EH (cell line): ENCODE data around the gene GNG12.
"Not testable (repeated sequence)": the region's sequence is repeated elsewhere in the genome, so short reads cannot be mapped to it uniquely, and the experiment has no call there.

ENCODE experiments used
- DNase-seq: peaks from one replicate; pipeline ENCODE4 v3.0.0-alpha.2; 2015; ENCODE audit warnings: low read depth

GNG12 gene

GRCh38 chr1:67733681-67734322, 99.5 kb downstream of the GNG12 start:
- no peak for DNase-seq

- peak; percentile 85 for DNase-seq
Observed at GRCh38 chr1:67732750-67733151, 100.5 kb downstream of the GNG12 start.

- no peak for DNase-seq
Observed at GRCh38 chr1:67731322-67731721, 101.9 kb downstream of the GNG12 start.

- DNase-seq: not testable (repeated sequence)
Observed at GRCh38 chr1:67730312-67730711, 103.0 kb downstream of the GNG12 start.

GRCh38 chr1:67729872-67730271, 103.4 kb downstream of the GNG12 start:
- DNase-seq: no peak

GRCh38 chr1:67726224-67726623, 107.0 kb downstream of the GNG12 start:
- peak; percentile 72 for DNase-seq

- peak; percentile 95 for DNase-seq
Observed at GRCh38 chr1:67724928-67725560, 108.2 kb downstream of the GNG12 start.

GRCh38 chr1:67723620-67724019, 109.6 kb downstream of the GNG12 start:
- peak; percentile 73 for DNase-seq

- no peak for DNase-seq
Observed at GRCh38 chr1:67723126-67723525, 110.1 kb downstream of the GNG12 start.

- peak; percentile 62 for DNase-seq
Observed at GRCh38 chr1:67722292-67722944, 110.8 kb downstream of the GNG12 start.

GRCh38 chr1:67721650-67722291, 111.5 kb downstream of the GNG12 start:
- DNase-seq: no peak

GRCh38 chr1:67721112-67721511, 112.2 kb downstream of the GNG12 start:
- DNase-seq: no peak

- DNase-seq: no peak
Observed at GRCh38 chr1:67719329-67720196, 113.7 kb downstream of the GNG12 start.

- DNase-seq: peak; percentile 57
Observed at GRCh38 chr1:67717876-67718275, 115.4 kb downstream of the GNG12 start.

- peak; percentile 52 for DNase-seq
Observed at GRCh38 chr1:67716800-67717199, 116.5 kb downstream of the GNG12 start.

- no peak for DNase-seq
Observed at GRCh38 chr1:67715819-67716218, 117.4 kb downstream of the GNG12 start.

GRCh38 chr1:67713057-67713846, 120.0 kb downstream of the GNG12 start:
- DNase-seq: peak; percentile 90

- DNase-seq: no peak
Observed at GRCh38 chr1:67711855-67712212, 121.4 kb downstream of the GNG12 start.

- DNase-seq: no peak
Observed at GRCh38 chr1:67711158-67711854, 122.0 kb downstream of the GNG12 start.

GRCh38 chr1:67710417-67710816, 122.8 kb downstream of the GNG12 start:
- DNase-seq: peak; percentile 77

- DNase-seq: no peak
Observed at GRCh38 chr1:67708606-67709005, 124.7 kb downstream of the GNG12 start.
